D721Med (cell line): ENCODE measurements around the gene LRP1B.

Source experiments
- DNase-seq: peaks from one replicate; pipeline ENCODE4 v3.0.0; 2011; ENCODE audit warnings: low spot score; ENCODE audit not compliant: insufficient read length
- FAIRE-seq: peaks from 2 replicates; lab custom pipeline; 2011; peaks lifted over from hg19 to GRCh38; lab: Jason Lieb, UNC
- TF ChIP-seq, protein P1 (sequence below): IDR thresholded peaks from 2 replicates; pipeline ENCODE4 v1.5.1; 2012; ENCODE audit warnings: mild to moderate bottlenecking, control low read depth; ENCODE audit not compliant: insufficient read depth; ENCODE audit errors: missing control alignments

LRP1B gene

DNA sequence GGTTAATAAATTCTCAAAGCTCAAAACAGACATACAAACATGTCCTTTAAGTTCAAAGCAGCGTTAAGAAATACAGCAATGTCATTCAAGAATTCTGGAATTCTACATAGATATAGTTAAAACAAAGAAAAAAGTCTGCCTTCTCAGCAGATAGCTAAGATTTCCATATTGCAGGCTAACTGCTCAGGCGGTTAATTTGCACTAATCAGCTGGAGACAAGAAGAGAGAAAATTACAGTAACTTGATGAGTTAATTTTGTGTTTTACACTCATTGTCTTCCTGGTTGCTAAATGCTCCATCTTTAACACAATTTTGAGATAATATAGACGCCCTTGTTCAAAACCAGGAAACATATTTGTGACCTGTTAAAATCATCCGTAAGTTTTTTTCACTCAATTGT is 1012.0 kb downstream of the LRP1B start:
- no peak for DNase-seq
- FAIRE-seq, result no peak
- TF ChIP-seq, protein P1, sequence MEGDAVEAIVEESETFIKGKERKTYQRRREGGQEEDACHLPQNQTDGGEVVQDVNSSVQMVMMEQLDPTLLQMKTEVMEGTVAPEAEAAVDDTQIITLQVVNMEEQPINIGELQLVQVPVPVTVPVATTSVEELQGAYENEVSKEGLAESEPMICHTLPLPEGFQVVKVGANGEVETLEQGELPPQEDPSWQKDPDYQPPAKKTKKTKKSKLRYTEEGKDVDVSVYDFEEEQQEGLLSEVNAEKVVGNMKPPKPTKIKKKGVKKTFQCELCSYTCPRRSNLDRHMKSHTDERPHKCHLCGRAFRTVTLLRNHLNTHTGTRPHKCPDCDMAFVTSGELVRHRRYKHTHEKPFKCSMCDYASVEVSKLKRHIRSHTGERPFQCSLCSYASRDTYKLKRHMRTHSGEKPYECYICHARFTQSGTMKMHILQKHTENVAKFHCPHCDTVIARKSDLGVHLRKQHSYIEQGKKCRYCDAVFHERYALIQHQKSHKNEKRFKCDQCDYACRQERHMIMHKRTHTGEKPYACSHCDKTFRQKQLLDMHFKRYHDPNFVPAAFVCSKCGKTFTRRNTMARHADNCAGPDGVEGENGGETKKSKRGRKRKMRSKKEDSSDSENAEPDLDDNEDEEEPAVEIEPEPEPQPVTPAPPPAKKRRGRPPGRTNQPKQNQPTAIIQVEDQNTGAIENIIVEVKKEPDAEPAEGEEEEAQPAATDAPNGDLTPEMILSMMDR, result no peak

DNA sequence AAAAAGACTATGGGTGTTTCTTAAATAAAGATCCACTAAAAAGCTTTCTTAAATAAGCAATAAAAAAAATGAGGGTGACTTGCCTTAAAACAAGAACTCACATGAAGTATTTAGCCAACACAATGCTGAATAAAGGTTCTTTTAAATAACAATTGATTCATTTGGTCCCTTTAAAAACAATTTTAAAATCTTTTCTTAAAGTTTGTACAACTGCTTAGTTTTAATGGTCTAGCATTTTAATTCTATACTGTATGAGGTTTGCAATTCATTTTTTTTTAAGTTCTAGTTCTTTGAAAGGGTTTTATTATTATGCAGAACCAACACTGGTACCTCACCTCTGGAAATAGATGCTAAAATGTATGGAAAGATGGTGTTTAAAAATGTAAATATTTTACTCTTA is 1017.5 kb downstream of the LRP1B start:
- TF ChIP-seq, protein P1, result no peak
- no peak for DNase-seq
- FAIRE-seq, result no peak

DNA sequence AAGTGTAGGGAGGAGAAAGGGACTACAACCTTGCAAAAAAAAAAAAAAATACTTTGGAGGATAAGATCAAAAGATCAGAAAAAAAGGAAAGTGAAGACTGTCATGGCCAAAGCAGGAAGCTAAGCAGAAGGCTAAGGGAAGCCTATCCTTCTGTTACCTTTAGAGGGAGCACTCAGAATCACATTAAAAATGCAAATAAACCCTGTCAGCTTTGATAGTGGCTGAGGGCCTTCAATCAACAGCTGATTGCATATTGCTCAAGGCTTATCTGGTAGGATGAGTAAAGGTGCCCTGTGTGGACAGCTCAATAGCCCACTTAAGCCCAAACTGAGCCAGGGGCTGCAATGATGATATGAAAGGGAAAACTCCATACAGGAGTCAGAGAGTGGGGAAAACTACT is 1021.2 kb downstream of the LRP1B start:
- DNase-seq (no peak), FAIRE-seq (no peak)
- TF ChIP-seq, protein P1, result peak; percentile 11

DNA sequence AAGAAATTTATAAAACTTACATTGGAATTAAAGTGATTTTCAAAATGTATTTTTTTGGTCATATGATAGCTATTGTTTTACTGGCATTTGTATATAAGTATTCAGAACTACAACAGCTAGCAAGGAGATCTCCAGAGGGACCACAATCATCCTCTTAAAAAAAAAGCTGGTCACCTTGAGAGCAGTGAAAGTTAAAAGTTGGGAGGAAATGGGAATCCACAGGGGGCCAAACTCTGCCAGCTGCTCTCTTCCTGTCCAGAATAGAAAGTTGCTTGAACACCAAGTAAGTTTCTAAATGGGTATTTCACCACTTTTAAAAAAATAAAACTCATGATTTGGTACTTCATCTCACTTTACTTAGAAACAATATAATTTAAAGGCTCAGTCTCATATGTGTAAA is 1025.1 kb downstream of the LRP1B start:
- FAIRE-seq (no peak), DNase-seq (no peak)
- TF ChIP-seq, protein P1, result no peak

DNA sequence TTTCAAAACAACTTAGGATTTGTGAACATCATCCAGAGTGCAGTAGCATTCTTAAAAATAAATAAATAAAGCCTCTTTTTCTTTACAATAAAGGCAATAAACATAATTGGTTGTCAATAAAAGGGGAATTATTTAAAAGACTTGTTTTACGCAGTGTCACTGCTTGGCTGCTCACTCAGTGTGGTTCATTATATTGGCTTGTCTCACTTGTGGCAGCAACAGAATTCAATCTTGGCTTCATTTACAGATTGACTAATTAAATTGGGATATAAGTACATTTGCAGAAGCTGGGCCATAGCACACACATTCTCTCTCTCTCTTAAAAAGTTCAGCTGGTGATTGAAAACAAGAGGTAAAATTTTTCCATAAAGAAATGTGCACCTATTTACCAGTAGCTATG is 1027.6 kb downstream of the LRP1B start:
- no peak for FAIRE-seq
- DNase-seq, result no peak
- TF ChIP-seq, protein P1, result no peak

DNA sequence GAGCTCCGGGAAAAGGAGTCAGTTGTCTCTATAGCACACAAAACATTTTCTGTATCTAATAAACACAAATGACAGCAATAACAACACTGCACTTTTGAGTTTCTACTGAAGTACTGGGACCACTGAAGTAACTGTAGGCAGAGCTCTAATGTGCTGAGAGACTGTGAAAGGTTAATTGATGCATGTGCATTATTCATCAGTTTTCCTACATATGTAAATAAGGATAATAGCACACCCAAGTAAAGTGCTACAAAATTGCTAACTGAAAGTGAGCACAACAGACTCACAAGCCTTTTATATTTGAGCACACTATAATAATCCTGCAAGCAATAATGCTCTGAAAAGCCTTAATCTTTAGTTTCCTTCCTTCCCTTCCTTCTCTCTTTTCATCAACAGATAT is 1051.6 kb downstream of the LRP1B start:
- DNase-seq, result no peak
- TF ChIP-seq, protein P1, result no peak
- no peak for FAIRE-seq

DNA sequence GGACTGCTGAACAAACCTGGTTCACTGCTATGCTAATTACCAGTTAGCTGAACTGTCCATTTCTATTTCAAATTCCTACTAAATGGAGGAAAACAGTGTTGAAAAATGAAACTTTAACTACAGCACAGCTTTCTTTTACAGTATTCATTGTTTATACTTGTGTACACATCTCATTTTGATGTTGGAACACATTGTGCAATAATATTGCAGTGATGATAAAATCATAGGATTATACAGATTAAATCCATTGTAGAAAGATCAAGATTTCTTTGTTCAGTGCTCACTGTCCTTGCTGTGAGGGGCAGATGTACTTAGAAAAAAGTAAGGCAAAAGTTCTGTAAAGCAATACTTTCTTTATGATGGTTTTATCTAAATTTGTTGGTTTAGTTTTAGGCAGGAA is 1055.1 kb downstream of the LRP1B start:
- FAIRE-seq (no peak), DNase-seq (no peak)
- TF ChIP-seq, protein P1, result no peak
